Effector CD8-positive, alpha-beta T cell (primary cell): ENCODE measurements around the gene IGFBP5.

Experiments used
- DNase-seq: peaks from one replicate; lab custom pipeline; 2025; lab: John Stamatoyannopoulos, UW

The IGFBP5 gene

GRCh38 chr2:216714376-216714775 is 19.0 kb upstream of the IGFBP5 start:
- no peak for DNase-seq

GRCh38 chr2:216713691-216714336 is 18.5 kb upstream of the IGFBP5 start:
- DNase-seq = no peak

- no peak for DNase-seq
Measured at GRCh38 chr2:216711348-216711747, 16.0 kb upstream of the IGFBP5 start.

- DNase-seq = no peak
Measured at GRCh38 chr2:216710551-216711301, 15.4 kb upstream of the IGFBP5 start.

- DNase-seq = no peak
Measured at GRCh38 chr2:216702756-216703155, 7.4 kb upstream of the IGFBP5 start.

GRCh38 chr2:216701544-216701943 is 6.2 kb upstream of the IGFBP5 start:
- no peak for DNase-seq

- no peak for DNase-seq
Measured at GRCh38 chr2:216700781-216701180, 5.4 kb upstream of the IGFBP5 start.

- DNase-seq = no peak
Measured at GRCh38 chr2:216700088-216700567, 4.8 kb upstream of the IGFBP5 start.

- DNase-seq = no peak
Measured at GRCh38 chr2:216698895-216699294, 3.5 kb upstream of the IGFBP5 start.

- no peak for DNase-seq
Measured at GRCh38 chr2:216698293-216698692, 2.9 kb upstream of the IGFBP5 start.

- DNase-seq = no peak
Measured at GRCh38 chr2:216696751-216697560, 1.6 kb upstream of the IGFBP5 start.

GRCh38 chr2:216696321-216696720 is 972 bp upstream of the IGFBP5 start:
- no peak for DNase-seq

GRCh38 chr2:216694826-216695217 is 527 bp downstream of the IGFBP5 start:
- no peak for DNase-seq

GRCh38 chr2:216694082-216694825 is 1.1 kb downstream of the IGFBP5 start:
- peak; percentile 14 for DNase-seq

- DNase-seq = no peak
Measured at GRCh38 chr2:216693414-216694080, 1.8 kb downstream of the IGFBP5 start.

- DNase-seq = peak; percentile 65
Measured at GRCh38 chr2:216692636-216693413, 2.5 kb downstream of the IGFBP5 start.

- peak; percentile 19 for DNase-seq
Measured at GRCh38 chr2:216690853-216691741, 4.3 kb downstream of the IGFBP5 start.

GRCh38 chr2:216690456-216690852 is 4.9 kb downstream of the IGFBP5 start:
- no peak for DNase-seq

- DNase-seq = no peak
Measured at GRCh38 chr2:216689397-216689796, 6.0 kb downstream of the IGFBP5 start.
